Prostate gland (tissue), 2 donors: Measurements from ENCODE around the gene TRAF7.
"Not testable (repeated sequence)": the region's sequence is repeated elsewhere in the genome, so short reads cannot be mapped to it uniquely, and the experiment has no call there.

ENCODE experiments used
- POLR2AphosphoS5 ChIP-seq: sonication (generic); formaldehyde crosslinking; IDR thresholded peaks from one replicate; pipeline ENCODE4 v1.6.1; 2017; ENCODE audit warnings: antibody characterized with exemption
- TF ChIP-seq, protein P1 (sequence below), 4 experiments: fragments of 200-600 bp in 2 of 4; fragments of 450-650 bp in 2 of 4; sonication (generic) in 2 of 4; IDR thresholded peaks; 1 replicate in 3 of 4; 2 replicates in 1 of 4; pipeline ENCODE4 v1.5.1; 2016 to 2019; ENCODE audit warnings: antibody characterized with exemption in 4 of 4, mild to moderate bottlenecking in 2 of 4, moderate library complexity in 2 of 4

DNA sequence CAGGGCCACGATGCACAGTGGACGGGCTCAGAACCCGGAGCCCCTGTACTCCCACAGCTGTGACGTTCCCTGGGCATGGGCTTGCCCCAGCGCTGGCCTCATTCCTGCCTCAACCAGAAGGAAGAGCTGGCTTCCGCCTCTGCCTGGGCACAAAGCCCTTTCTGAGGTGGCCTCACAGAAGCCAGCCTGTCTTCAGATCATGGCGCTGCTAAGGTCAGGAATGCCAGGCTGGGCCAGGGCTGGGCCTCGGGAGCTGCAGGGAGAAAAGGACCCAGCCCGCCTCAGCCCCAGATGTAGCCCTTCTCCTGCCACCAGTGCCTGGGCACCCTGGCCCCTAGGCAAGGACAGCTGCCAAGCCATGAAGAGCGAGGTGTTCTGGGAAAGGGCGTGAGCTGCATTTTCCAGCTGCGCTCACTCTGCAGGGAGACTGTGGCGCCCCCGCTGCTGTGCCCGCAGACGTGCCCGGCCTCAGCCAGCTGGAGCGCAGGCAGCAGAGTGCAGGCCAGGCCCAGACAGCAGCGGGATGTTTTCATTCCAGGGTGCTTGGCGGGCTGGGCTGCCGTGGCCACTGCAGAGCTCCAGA, 29.3 kb upstream of the TRAF7 start:
- TF ChIP-seq, protein P1, sequence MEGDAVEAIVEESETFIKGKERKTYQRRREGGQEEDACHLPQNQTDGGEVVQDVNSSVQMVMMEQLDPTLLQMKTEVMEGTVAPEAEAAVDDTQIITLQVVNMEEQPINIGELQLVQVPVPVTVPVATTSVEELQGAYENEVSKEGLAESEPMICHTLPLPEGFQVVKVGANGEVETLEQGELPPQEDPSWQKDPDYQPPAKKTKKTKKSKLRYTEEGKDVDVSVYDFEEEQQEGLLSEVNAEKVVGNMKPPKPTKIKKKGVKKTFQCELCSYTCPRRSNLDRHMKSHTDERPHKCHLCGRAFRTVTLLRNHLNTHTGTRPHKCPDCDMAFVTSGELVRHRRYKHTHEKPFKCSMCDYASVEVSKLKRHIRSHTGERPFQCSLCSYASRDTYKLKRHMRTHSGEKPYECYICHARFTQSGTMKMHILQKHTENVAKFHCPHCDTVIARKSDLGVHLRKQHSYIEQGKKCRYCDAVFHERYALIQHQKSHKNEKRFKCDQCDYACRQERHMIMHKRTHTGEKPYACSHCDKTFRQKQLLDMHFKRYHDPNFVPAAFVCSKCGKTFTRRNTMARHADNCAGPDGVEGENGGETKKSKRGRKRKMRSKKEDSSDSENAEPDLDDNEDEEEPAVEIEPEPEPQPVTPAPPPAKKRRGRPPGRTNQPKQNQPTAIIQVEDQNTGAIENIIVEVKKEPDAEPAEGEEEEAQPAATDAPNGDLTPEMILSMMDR (IDR thresholded peaks at IDR 0.05): not testable (repeated sequence)
- TF ChIP-seq POLR2AphosphoS5: peak; percentile 17
